ENCODE data around the gene DCUN1D2.

Gene DCUN1D2

DNA sequence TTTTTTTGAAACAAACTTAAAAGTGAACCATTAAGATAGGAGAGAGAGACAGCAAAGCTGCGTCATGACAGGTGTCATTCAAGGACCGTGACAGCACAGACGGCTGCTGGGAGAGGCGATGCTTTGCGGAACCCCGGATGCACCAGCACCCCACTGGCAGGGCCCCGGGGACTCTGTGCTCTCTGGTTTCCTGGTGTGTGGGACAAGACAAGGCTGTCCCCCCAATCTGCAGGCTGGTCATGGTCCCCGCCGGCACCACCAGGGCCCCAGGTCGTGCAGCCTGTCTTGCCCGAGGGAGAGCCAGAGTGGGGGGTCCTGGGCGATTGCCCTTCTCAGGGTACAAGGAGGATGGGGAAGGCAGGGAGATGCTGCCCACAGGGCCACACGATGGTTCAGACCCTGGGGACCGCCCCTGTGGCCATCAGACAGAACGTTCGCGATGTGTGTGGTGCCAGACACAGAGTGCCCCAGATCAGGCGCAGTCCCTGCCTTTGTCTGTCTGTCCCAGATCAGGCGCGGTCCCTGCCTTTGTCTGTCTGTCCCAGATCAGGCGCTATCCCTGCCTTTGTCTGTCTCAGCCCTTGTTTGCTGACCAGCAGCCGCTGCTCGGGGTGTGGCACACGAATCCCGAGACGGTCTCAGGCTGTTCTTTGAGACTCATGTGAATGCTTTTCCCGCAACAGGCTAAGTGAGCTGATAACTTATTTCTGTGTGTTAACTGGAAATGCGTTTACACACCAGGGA is 73.3 kb downstream of the DCUN1D2 start:
- Histone ChIP-seq H3K4me3 (ENCODE audit: low read depth in 1 of 2, low read length in 1 of 2) (no peak overlapping the region), H3K27me3 (peaks cover 13% of the 10 kb centered on the region), H3K4me1 (ENCODE audit: control insufficient read depth in 1 of 2, insufficient read depth in 1 of 2, low read depth in 1 of 2, low read length in 1 of 2) (no peaks in the 10 kb centered on the region), H3K27ac (no peak overlapping the region), H3K9me3 (no peaks in the 10 kb centered on the region), H3K36me3 (no peaks in the 10 kb centered on the region)
- TF ChIP-seq, protein P1, sequence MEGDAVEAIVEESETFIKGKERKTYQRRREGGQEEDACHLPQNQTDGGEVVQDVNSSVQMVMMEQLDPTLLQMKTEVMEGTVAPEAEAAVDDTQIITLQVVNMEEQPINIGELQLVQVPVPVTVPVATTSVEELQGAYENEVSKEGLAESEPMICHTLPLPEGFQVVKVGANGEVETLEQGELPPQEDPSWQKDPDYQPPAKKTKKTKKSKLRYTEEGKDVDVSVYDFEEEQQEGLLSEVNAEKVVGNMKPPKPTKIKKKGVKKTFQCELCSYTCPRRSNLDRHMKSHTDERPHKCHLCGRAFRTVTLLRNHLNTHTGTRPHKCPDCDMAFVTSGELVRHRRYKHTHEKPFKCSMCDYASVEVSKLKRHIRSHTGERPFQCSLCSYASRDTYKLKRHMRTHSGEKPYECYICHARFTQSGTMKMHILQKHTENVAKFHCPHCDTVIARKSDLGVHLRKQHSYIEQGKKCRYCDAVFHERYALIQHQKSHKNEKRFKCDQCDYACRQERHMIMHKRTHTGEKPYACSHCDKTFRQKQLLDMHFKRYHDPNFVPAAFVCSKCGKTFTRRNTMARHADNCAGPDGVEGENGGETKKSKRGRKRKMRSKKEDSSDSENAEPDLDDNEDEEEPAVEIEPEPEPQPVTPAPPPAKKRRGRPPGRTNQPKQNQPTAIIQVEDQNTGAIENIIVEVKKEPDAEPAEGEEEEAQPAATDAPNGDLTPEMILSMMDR (IDR thresholded peaks at IDR 0.05): no peak

DNA sequence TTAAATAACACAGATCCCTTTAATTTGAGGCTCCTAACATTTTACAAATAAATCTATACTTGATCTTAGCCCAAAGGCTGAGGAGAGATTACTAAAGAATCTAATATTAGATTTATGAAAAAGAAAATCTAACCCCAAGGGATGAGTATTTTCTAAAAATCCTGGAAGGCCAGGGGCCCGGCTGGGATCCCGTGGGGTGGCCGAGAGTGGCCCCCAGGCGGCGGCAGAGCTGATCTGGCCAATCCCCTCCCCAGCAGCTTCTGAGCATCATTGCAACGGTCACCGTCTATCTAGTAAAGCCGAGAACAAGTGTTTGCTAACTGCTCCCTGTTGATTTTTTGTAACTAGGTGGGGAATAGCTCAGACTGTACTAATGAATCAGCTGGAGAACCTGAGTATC is 74.7 kb downstream of the DCUN1D2 start:
- TF ChIP-seq, protein P1 (IDR thresholded peaks at IDR 0.05): no peak

DNA sequence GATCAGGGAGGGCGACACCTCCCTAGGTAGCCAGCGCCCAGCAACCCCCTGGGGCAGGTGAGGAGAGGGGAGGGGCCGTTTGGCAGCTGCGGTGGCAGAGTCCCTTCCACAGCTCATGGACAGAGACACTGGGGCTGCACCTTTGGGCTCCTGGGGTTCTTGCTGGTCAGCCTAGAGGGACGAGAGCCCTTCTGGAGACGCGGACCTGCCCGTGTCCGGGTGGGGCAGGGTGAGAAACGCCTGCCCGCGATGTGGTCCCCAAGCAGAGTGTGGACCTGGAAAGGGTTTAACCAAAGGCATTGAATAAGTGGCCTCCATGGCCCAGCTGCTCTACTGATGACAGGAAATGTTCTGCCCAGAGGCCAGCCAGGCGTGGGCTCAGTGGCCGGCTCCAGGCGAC is 75.5 kb downstream of the DCUN1D2 start:
- peaks cover 13% of the 10 kb centered on the region for H3K27me3 ChIP-seq

More for the DNA sequence above, 74.7 kb downstream of the DCUN1D2 start:
- peaks cover 13% of the 10 kb centered on the region for H3K27me3 ChIP-seq
- no peaks in the 10 kb centered on the region for H3K9me3 ChIP-seq
- peaks cover 0 to 4% of the 10 kb centered on the region in 2 experiments for H3K4me1 ChIP-seq (ENCODE audit: control insufficient read depth in 1 of 2, insufficient read depth in 1 of 2, low read depth in 1 of 2, low read length in 1 of 2)
- no peak overlapping the region for H3K4me3 ChIP-seq (ENCODE audit: low read depth in 1 of 2, low read length in 1 of 2)
- H3K27ac ChIP-seq: no peak overlapping the region
- no peaks in the 10 kb centered on the region for H3K36me3 ChIP-seq

DNA sequence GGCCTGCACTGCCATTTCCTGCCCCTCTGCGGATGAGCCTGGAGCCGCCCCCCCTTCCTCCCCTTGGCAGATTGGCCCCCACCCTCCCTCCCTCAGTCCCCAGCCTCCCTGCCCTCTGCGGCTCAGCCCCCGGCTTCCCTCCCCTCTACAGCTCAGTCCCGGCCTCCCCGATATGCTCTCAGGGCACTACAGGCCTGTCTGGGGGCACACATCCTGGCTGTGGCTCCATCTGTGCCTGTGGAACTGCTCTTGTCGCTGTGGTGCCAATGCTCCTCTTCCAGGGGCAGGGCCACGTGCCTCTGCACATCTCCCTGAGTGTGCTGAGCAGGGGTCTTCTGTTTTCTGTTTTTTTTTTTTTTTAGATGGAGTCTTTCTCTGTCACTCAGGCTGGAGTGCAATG is 76.2 kb downstream of the DCUN1D2 start:
- H3K27me3 ChIP-seq: peaks cover 13% of the 10 kb centered on the region
- no peak overlapping the region for H3K4me3 ChIP-seq (ENCODE audit: low read depth in 1 of 2, low read length in 1 of 2)
- H3K4me1 ChIP-seq (ENCODE audit: control insufficient read depth in 1 of 2, insufficient read depth in 1 of 2, low read depth in 1 of 2, low read length in 1 of 2): peaks cover 4 to 14% of the 10 kb centered on the region in 2 experiments
- no peak overlapping the region for H3K27ac ChIP-seq
- no peaks in the 10 kb centered on the region for H3K9me3 ChIP-seq
- H3K36me3 ChIP-seq: no peaks in the 10 kb centered on the region
- TF ChIP-seq, protein P1 (IDR thresholded peaks at IDR 0.05): no peak

More for the DNA sequence above, 75.5 kb downstream of the DCUN1D2 start:
- H3K4me3 ChIP-seq (ENCODE audit: low read depth in 1 of 2, low read length in 1 of 2): no peak overlapping the region
- no peaks in the 10 kb centered on the region for H3K9me3 ChIP-seq
- TF ChIP-seq, protein P1 (IDR thresholded peaks at IDR 0.05): no peak
- no peak overlapping the region for H3K27ac ChIP-seq
- no peaks in the 10 kb centered on the region for H3K36me3 ChIP-seq
- H3K4me1 ChIP-seq (ENCODE audit: control insufficient read depth in 1 of 2, insufficient read depth in 1 of 2, low read depth in 1 of 2, low read length in 1 of 2): peaks cover 1 to 11% of the 10 kb centered on the region in 2 experiments

DNA sequence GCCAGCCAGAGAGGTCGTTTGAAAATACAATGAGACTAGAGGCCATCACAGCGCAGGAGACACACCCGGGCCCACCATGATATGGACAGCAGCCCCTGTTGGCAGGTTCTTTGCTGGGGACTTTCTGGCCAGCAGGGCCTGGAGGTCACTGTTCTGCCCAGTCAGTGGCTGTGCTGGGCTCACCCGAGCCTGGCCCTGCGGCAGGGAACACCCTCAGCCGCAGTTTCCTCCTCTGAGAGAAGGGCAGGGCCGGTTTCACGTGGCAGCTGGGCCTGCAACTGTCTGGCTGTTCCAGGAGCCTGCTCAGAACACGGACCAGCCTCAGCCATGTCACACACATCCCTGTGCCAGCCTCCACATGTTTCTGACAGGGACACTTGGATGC is 76.6 kb downstream of the DCUN1D2 start:
- no peak overlapping the region for H3K4me3 ChIP-seq (ENCODE audit: low read depth in 1 of 2, low read length in 1 of 2)
- H3K36me3 ChIP-seq: no peaks in the 10 kb centered on the region
- peaks cover 4 to 14% of the 10 kb centered on the region in 2 experiments for H3K4me1 ChIP-seq (ENCODE audit: control insufficient read depth in 1 of 2, insufficient read depth in 1 of 2, low read depth in 1 of 2, low read length in 1 of 2)
- TF ChIP-seq, protein P1 (IDR thresholded peaks at IDR 0.05): no peak
- no peaks in the 10 kb centered on the region for H3K9me3 ChIP-seq
- peaks cover 16% of the 10 kb centered on the region for H3K27me3 ChIP-seq
- no peak overlapping the region for H3K27ac ChIP-seq
